A549 (cell line): ENCODE data around the gene SLC6A7.

Experiments
- JUNB ChIP-seq: fragments of >200 bp; sonication (Bioruptor Twin); formaldehyde crosslinking; IDR thresholded peaks from 2 replicates; pipeline ENCODE4 v1.6.1; 2016
- POLR2A ChIP-seq: IDR thresholded peaks from 2 replicates; pipeline ENCODE4 v1.6.1; 2012; ENCODE audit warnings: mild to moderate bottlenecking, low read length
- TF ChIP-seq, protein P1 (sequence below): fragments of >200 bp; sonication (Bioruptor Twin); formaldehyde crosslinking; IDR thresholded peaks from 3 replicates; pipeline ENCODE4 v1.5.1; 2016
- TF ChIP-seq, protein P2 (sequence below): fragments of 200-600 bp; sonication (generic); IDR thresholded peaks from 2 replicates; pipeline ENCODE4 v1.6.1; 2016; ENCODE audit warnings: antibody characterized with exemption, mild to moderate bottlenecking, moderate library complexity

DNA sequence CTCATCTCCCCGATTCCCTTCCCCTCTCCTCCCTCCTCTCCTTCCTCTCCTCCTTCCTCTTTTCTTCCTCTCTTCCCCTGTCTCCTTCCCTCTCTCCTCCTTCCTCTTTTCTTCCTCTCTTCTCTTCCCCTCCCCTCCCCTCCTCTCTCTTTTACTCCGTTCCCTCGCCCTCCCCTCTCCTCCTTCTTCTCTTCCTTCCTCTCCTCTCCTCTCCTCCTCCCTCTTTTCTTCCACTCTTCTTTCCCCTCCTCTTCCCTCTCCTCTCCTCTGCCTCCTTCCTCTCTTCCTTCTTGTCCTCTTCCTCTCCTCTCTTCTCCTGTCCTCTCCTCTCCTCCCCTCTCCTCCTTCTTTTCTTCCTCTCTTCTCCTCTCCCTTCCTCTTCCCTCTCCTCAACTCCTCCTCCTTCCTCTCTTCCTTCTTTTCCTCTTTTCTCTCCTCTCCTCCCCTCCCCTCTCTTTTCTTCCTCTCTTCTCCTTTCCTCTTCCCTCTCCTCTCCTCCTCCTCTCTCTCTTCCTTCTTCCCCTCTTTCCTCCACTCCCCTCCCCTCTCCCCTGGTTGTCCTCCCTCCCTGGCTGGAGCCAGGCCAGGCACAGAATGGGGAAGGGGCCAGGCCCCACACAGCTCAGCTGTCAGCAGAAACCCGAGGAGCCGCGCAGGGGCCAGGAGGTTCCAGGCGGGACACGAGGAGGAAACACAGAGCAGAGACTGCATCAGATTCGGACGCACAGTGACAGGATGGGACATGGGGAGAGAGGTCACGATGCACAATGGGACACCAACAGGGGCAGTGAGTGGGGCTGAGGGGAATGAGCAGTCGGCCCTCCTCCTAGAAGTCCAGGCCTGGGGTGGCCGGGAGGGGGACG, 51.7 kb downstream of the SLC6A7 start:
- TF ChIP-seq POLR2A, result no peak
- TF ChIP-seq, protein P1, sequence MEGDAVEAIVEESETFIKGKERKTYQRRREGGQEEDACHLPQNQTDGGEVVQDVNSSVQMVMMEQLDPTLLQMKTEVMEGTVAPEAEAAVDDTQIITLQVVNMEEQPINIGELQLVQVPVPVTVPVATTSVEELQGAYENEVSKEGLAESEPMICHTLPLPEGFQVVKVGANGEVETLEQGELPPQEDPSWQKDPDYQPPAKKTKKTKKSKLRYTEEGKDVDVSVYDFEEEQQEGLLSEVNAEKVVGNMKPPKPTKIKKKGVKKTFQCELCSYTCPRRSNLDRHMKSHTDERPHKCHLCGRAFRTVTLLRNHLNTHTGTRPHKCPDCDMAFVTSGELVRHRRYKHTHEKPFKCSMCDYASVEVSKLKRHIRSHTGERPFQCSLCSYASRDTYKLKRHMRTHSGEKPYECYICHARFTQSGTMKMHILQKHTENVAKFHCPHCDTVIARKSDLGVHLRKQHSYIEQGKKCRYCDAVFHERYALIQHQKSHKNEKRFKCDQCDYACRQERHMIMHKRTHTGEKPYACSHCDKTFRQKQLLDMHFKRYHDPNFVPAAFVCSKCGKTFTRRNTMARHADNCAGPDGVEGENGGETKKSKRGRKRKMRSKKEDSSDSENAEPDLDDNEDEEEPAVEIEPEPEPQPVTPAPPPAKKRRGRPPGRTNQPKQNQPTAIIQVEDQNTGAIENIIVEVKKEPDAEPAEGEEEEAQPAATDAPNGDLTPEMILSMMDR, result no peak
- TF ChIP-seq, protein P2, sequence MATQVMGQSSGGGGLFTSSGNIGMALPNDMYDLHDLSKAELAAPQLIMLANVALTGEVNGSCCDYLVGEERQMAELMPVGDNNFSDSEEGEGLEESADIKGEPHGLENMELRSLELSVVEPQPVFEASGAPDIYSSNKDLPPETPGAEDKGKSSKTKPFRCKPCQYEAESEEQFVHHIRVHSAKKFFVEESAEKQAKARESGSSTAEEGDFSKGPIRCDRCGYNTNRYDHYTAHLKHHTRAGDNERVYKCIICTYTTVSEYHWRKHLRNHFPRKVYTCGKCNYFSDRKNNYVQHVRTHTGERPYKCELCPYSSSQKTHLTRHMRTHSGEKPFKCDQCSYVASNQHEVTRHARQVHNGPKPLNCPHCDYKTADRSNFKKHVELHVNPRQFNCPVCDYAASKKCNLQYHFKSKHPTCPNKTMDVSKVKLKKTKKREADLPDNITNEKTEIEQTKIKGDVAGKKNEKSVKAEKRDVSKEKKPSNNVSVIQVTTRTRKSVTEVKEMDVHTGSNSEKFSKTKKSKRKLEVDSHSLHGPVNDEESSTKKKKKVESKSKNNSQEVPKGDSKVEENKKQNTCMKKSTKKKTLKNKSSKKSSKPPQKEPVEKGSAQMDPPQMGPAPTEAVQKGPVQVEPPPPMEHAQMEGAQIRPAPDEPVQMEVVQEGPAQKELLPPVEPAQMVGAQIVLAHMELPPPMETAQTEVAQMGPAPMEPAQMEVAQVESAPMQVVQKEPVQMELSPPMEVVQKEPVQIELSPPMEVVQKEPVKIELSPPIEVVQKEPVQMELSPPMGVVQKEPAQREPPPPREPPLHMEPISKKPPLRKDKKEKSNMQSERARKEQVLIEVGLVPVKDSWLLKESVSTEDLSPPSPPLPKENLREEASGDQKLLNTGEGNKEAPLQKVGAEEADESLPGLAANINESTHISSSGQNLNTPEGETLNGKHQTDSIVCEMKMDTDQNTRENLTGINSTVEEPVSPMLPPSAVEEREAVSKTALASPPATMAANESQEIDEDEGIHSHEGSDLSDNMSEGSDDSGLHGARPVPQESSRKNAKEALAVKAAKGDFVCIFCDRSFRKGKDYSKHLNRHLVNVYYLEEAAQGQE, result no peak
- TF ChIP-seq JUNB, result no peak
